Measurements from ENCODE around the gene ANKRD6. TPM values are rescaled to one million over a fixed set of nuclear protein-coding genes. Genes with fewer than 3 reads are reported as not detected.

Gene ANKRD6
- total and polyA plus RNA-seq, 3 donors from 2014 or later, result 20.9 to 52.8 (median 29.8) TPM

DNA sequence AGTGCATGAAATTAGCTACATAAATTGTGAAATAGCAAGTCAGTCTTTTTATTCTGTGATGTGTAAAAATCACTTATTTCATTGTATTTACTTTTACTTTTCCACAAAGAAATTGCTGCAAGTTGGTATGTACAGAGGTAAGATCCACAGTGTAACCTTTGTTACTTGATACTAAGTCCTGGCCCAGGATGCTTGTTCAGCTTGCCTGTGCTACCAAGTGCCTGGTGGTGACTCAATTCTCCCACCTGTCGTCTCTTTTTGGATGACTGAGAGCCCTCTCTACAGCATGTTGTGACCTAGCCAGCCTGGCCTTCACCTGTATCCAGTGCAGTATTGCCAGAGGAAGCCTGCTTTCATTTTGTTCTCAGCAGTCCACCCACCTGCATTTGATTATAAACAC lies 54.9 kb downstream of the ANKRD6 start:
- H3K36me3 ChIP-seq (ENCODE audit: low read depth, missing control alignments), result no peaks in the 10 kb centered on the region
- H3K4me3 ChIP-seq, result no peak overlapping the region
- H3K27ac ChIP-seq, result no peak overlapping the region
- TF ChIP-seq, protein P1, sequence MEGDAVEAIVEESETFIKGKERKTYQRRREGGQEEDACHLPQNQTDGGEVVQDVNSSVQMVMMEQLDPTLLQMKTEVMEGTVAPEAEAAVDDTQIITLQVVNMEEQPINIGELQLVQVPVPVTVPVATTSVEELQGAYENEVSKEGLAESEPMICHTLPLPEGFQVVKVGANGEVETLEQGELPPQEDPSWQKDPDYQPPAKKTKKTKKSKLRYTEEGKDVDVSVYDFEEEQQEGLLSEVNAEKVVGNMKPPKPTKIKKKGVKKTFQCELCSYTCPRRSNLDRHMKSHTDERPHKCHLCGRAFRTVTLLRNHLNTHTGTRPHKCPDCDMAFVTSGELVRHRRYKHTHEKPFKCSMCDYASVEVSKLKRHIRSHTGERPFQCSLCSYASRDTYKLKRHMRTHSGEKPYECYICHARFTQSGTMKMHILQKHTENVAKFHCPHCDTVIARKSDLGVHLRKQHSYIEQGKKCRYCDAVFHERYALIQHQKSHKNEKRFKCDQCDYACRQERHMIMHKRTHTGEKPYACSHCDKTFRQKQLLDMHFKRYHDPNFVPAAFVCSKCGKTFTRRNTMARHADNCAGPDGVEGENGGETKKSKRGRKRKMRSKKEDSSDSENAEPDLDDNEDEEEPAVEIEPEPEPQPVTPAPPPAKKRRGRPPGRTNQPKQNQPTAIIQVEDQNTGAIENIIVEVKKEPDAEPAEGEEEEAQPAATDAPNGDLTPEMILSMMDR (IDR thresholded peaks at IDR 0.05), result no peak
- TF ChIP-seq POLR2A (IDR thresholded peaks at IDR 0.05), result no peak
- H3K9me3 ChIP-seq, result no peaks in the 10 kb centered on the region
- 56 to 70% methylated on average over 1 of the region's 1 CpG for WGBS, 2 donors
- peaks cover 13% of the 10 kb centered on the region for H3K4me1 ChIP-seq
- no peak for DNase-seq
- intact Hi-C loops (cut with DNase I; ENCODE audit: low total_unique reads), result no loop called here
- no peaks in the 10 kb centered on the region for H3K27me3 ChIP-seq

DNA sequence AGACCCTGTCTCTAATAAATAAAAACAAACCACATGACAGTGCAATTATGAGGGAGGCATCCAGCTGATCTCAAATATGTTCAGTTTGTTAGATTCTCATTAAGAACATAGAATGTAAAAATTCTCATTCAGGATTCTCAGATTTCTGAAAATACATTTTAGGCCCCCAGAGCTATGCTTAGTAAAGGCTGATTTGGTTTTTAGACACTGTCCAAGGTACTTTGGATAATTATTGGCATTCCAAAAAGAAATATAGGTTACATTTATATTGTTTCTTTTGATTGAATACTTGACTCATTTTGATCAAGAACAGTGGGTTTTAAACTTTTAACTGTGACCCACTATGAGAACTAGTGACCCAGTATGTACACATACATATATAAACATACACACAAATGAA lies 55.5 kb downstream of the ANKRD6 start:
- TF ChIP-seq, protein P1 (IDR thresholded peaks at IDR 0.05), result no peak
- no peak for TF ChIP-seq POLR2A (IDR thresholded peaks at IDR 0.05)
- intact Hi-C loops (cut with DNase I; ENCODE audit: low total_unique reads), result no loop called here

DNA sequence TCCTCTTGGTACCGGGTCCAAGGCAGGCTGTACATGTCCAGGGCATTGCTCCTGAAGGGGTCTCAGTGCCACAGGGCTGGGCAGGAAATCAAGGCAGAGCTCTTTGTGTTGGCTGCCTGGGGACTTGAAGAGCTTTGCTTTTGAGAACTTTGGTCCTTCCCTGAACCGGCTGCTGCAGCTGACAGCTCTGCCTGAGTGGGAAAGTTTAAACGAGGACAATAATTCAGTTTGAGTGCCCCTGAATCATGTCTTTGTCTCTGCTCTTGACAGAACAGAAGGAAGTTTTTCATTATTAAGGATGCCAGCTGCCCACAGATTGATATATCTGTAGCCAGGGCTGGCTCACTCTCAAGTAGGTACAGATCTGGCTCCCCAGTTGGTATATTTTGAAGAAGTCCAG lies 56.1 kb downstream of the ANKRD6 start:
- Histone ChIP-seq H3K4me3 (no peak overlapping the region), H3K4me1 (peaks cover 3% of the 10 kb centered on the region), H3K36me3 (ENCODE audit: low read depth, missing control alignments) (no peaks in the 10 kb centered on the region), H3K27me3 (no peaks in the 10 kb centered on the region), H3K9me3 (no peaks in the 10 kb centered on the region), H3K27ac (no peak overlapping the region)
- WGBS, 2 donors, result 57 to 60% methylated on average over 3 of the region's 3 CpGs
- no peak for TF ChIP-seq POLR2A (IDR thresholded peaks at IDR 0.05)
- TF ChIP-seq, protein P1 (IDR thresholded peaks at IDR 0.05), result no peak
- DNase-seq, result no peak
- intact Hi-C loops (cut with DNase I; ENCODE audit: low total_unique reads), result no loop called here

More for the DNA sequence above, 55.5 kb downstream of the ANKRD6 start:
- Histone ChIP-seq H3K4me3 (no peak overlapping the region), H3K36me3 (ENCODE audit: low read depth, missing control alignments) (no peaks in the 10 kb centered on the region), H3K4me1 (peaks cover 8% of the 10 kb centered on the region), H3K27ac (no peak overlapping the region), H3K27me3 (no peaks in the 10 kb centered on the region), H3K9me3 (no peaks in the 10 kb centered on the region)
- no peak for DNase-seq

DNA sequence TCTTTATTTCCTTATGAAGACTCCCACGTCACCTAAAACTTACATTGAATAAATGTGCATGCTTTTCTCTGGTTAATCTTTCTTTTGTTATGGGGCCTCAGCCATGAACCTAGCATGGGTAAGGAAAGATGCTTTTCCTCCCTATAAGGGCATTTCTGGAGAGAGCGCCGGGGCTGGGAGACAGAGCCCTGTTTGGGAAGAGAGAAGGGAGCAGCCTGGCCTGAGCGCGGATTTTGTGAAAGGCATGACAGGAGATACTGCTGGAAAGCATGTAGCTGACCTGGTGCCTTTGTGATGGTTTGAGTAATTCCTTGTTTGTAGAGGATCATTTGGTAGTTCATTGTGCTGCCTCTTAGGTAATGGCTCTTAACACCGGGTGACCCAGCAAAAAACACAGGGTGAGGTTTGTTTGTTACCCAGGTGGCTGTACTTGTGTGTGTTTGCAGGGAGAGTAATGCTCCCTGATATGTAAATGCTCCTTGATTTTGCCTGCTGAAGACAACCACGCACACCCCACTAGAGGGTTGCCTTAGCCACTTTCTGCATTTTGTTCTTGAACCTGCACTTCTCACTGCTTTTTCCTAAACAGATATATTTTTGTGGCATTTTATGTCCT lies 59.2 kb downstream of the ANKRD6 start:
- DNase-seq, result no peak
- H3K27me3 ChIP-seq, result no peaks in the 10 kb centered on the region
- TF ChIP-seq POLR2A (IDR thresholded peaks at IDR 0.05), result no peak
- TF ChIP-seq, protein P1 (IDR thresholded peaks at IDR 0.05), result no peak
- no peaks in the 10 kb centered on the region for H3K4me1 ChIP-seq
- H3K36me3 ChIP-seq (ENCODE audit: low read depth, missing control alignments), result no peaks in the 10 kb centered on the region
- WGBS, 2 donors, result 86 to 91% methylated on average over 7 of the region's 7 CpGs
- H3K9me3 ChIP-seq, result no peaks in the 10 kb centered on the region
- intact Hi-C loops (cut with DNase I; ENCODE audit: low total_unique reads), result no loop called here
- no peak overlapping the region for H3K4me3 ChIP-seq
- no peak overlapping the region for H3K27ac ChIP-seq

DNA sequence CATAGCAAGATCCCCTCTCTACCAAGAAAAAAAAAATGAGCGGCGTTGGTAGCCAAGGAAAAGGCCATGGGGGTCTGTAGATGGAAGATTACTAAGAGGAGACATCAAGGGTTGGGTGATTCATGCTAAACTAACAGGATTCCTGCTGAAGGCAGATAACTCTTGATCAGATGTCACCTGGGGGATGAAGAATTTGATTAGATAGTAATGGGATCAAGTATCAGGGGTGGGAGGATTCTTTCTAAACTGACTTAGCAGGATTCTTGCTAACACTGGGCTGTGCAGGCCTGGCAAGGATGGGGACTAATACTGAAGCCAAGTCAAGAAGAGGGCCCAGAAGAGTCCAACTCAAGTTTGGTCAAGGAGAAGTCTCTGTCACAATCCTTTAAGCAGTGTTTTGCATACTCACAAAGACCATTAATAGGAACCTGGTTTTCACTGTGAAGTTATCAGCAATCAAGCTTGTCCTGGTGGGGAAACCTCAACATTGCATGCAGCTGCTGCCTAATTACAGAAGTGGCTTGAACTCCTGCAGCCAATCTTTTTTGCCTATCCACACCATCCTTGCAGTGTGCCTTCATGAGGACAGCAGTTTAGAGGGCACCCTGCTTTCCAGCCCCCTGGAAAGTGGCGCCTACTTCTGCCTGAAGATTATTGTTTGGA lies 61.3 kb downstream of the ANKRD6 start:
- intact Hi-C loops (cut with DNase I; ENCODE audit: low total_unique reads), result no loop called here

More for the DNA sequence above, 61.3 kb downstream of the ANKRD6 start:
- no peaks in the 10 kb centered on the region for H3K27me3 ChIP-seq
- no peaks in the 10 kb centered on the region for H3K9me3 ChIP-seq
- no peak for DNase-seq
- no peak overlapping the region for H3K27ac ChIP-seq
- H3K4me1 ChIP-seq, result no peaks in the 10 kb centered on the region
- H3K36me3 ChIP-seq (ENCODE audit: low read depth, missing control alignments), result no peaks in the 10 kb centered on the region
- WGBS, 2 donors, result 96 to 100% methylated on average over 3 of the region's 3 CpGs
- no peak overlapping the region for H3K4me3 ChIP-seq
- TF ChIP-seq, protein P1 (IDR thresholded peaks at IDR 0.05), result no peak
- TF ChIP-seq POLR2A (IDR thresholded peaks at IDR 0.05), result no peak
